Measurements from ENCODE around the gene EBNA1BP2.
"Not testable (repeated sequence)": the region's sequence is repeated elsewhere in the genome, so short reads cannot be mapped to it uniquely, and the experiment has no call there.

Gene EBNA1BP2

GRCh38 chr1:43119928-43120586, 52.0 kb downstream of the EBNA1BP2 start:
- not testable (repeated sequence) for DNase-seq

All from fibroblast of skin of scalp (primary cell).